Measurements from ENCODE around the gene TMEM9. TPM values are rescaled to one million over a fixed set of nuclear protein-coding genes. Genes with fewer than 3 reads are reported as not detected.

TMEM9 gene
- total and polyA plus RNA-seq, 9 of the 15 experiments (the other 6 are each of a cell fraction or from before 2014, with no cell fraction given), result 30.4 to 107 (median 67.6) TPM

- FAIRE-seq, result no peak
- WGBS (ENCODE audit: insufficient coverage, low coverage, missing lambda C conversion rate), result 73% methylated on average over 6 of the region's 6 CpGs
- Histone ChIP-seq H3K36me3 (ENCODE audit: control insufficient read depth, insufficient read depth, low read length) (peaks cover 75% of the 10 kb centered on the region; the same call in 2 of the 3 replicates), H3K27ac (ENCODE audit: extremely low read depth, low read depth, low read length) (no peak overlapping the region), H3K9me3 (replicated peaks; ENCODE audit: control insufficient read depth, insufficient read depth, low read depth, low read length) (no peaks in the 10 kb centered on the region), H3K4me3 (no peak overlapping the region), H3K79me2 (ENCODE audit: control insufficient read depth, insufficient read depth, low read length) (no peaks in the 10 kb centered on the region), H3K9me1 (ENCODE audit: control insufficient read depth, insufficient read depth, low read length) (no peaks in the 10 kb centered on the region), H4K20me1 (replicated peaks; ENCODE audit: control insufficient read depth, insufficient read depth, low read length) (peaks cover 18% of the 10 kb centered on the region), H3K4me2 (ENCODE audit: insufficient read depth, low read length) (no peak overlapping the region), H3K4me1 (replicated peaks in 1 of 2; ENCODE audit: control insufficient read depth in 2 of 2, insufficient read depth in 2 of 2, low read length in 2 of 2) (no peaks in the 10 kb centered on the region), H3K27me3 (ENCODE audit: control insufficient read depth in 2 of 2, insufficient read depth in 2 of 2, low read length in 2 of 2) (no peaks in the 10 kb centered on the region), H3K9ac (ENCODE audit: insufficient read depth in 1 of 2, low read depth in 2 of 2, low read length in 2 of 2) (peak overlapping the region in 1 of 2 experiments; percentile 19; a peak in 1 of 4 replicates), H2AFZ (ENCODE audit: low read depth, low read length) (no peak overlapping the region)
- intact Hi-C loops (cut with micrococcal nuclease), result no loop called here
- ChIA-PET POLR2A (interaction anchor here (0.6 to 2.3 kb wide), 7 partner anchors 10 to 113 kb away, joined by 3 to 8 read pairs (median 4); partner anchors contain the start of gene TMEM9), CTCF (ENCODE audit: low intra/inter-chr PET ratio) (no interaction called here)
- TF ChIP-seq E2F6 (IDR thresholded peaks at IDR 0.05; ENCODE audit: borderline replicate concordance in 1 of 2, extremely low read depth in 1 of 2, insufficient read depth in 1 of 2, insufficient read length in 1 of 2, low read depth in 1 of 2, low read length in 1 of 2, poor library complexity in 1 of 2, severe bottlenecking in 1 of 2) (no peak), CBFA2T3 (IDR thresholded peaks at IDR 0.05) (no peak), ZNF146 (CRISPR knock-in tag; IDR thresholded peaks at IDR 0.05; ENCODE audit: unreplicated experiment) (no peak), MLX (CRISPR knock-in tag; conservative IDR thresholded peaks at IDR 0.05) (no peak), ZNF584 (CRISPR knock-in tag; IDR thresholded peaks at IDR 0.05; ENCODE audit: low read depth) (no peak), ZNF274 (IDR thresholded peaks at IDR 0.05; ENCODE audit: borderline replicate concordance, low read depth, low read length) (no peak), SAP30 (IDR thresholded peaks at IDR 0.05; ENCODE audit: borderline replicate concordance, insufficient read depth, low read depth, low read length, poor library complexity, severe bottlenecking) (no peak), POLR2G (IDR thresholded peaks at IDR 0.05; ENCODE audit: low read depth, low read length) (no peak), ZNF212 (CRISPR knock-in tag; IDR thresholded peaks at IDR 0.05) (no peak), HMBOX1 (IDR thresholded peaks at IDR 0.05) (no peak), FOXP1 (CRISPR knock-in tag; IDR thresholded peaks at IDR 0.05) (no peak), MCM7 (IDR thresholded peaks at IDR 0.05) (no peak), SMARCA4 (IDR thresholded peaks at IDR 0.05) (no peak), ZNF253 (CRISPR knock-in tag; conservative IDR thresholded peaks at IDR 0.05) (no peak)
- in situ Hi-C loops (cut with MboI), result no loop called here
- no peak for ATAC-seq
- DNase-seq (ENCODE audit: extremely low read depth in 1 of 4, low spot score in 3 of 4), result no peak
- BruUV-seq (replicated peaks), result no TSS peak
Observed at GRCh38 chr1:201137579-201138310, 16.5 kb downstream of the TMEM9 start.

All from K562 (cell line).